DMS53 (cell line): ENCODE data around the gene SH3RF3.
A peak's percentile ranks its signal among the peaks of the same experiment; 100 is the strongest.
"Not testable (repeated sequence)": the region's sequence is repeated elsewhere in the genome, so short reads cannot be mapped to it uniquely, and the experiment has no call there.

Experiments used
- DNase-seq: peaks from one replicate; lab custom pipeline; 2025; lab: John Stamatoyannopoulos, UW

Gene SH3RF3

GRCh38 chr2:109128616-109129355, at the start of gene SH3RF3:
SH3RF3 (plus strand) TSS chr2:109129205.
- peak; percentile 85 for DNase-seq

GRCh38 chr2:109079590-109079989, 49.4 kb upstream of the SH3RF3 start:
- DNase-seq: no peak

- DNase-seq: no peak
These were observed 48.9 kb upstream of the SH3RF3 start for GRCh38 chr2:109080109-109080508.

DNA sequence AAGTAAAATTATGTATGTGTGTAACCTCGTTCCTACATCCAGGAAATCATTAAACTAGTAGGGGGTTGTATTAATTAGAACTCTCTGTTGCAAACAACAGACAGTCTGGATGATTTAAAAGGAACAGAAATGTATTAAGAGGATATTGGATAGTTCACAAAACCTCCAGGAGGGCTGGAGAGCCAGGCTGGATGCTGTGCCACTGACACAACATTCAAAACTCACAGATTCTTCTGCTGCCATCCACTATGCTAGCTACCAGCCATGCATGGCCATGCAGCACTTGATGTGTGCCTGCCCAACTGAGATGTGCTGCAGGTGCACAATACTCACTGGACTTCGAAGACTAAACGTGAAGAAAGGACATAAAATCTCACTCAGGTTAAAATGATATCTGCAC, 48.2 kb upstream of the SH3RF3 start:
- DNase-seq: no peak

GRCh38 chr2:109081374-109081773, 47.6 kb upstream of the SH3RF3 start:
- no peak for DNase-seq

- DNase-seq: no peak
These were observed 45.2 kb upstream of the SH3RF3 start for GRCh38 chr2:109083771-109084170.

DNA sequence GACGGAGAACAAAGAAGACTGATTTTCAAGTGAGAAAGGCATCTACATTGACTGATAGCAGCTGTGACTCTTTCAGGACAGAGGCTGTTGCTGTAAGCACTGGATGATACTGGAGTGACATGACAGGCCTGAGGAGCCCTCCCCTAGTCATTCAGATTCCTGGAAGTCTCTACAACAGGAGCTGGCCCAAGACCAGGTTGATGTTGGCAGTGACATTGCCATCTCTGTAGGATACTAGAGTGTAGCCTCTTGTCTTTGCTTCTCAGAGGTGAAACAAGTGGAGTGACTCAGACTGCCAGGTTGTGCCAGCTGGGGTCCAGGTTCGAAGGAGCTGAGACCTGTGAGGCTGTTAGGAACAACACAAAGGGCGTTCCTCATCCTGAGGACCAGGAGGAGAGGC, 44.7 kb upstream of the SH3RF3 start:
- DNase-seq: no peak

DNA sequence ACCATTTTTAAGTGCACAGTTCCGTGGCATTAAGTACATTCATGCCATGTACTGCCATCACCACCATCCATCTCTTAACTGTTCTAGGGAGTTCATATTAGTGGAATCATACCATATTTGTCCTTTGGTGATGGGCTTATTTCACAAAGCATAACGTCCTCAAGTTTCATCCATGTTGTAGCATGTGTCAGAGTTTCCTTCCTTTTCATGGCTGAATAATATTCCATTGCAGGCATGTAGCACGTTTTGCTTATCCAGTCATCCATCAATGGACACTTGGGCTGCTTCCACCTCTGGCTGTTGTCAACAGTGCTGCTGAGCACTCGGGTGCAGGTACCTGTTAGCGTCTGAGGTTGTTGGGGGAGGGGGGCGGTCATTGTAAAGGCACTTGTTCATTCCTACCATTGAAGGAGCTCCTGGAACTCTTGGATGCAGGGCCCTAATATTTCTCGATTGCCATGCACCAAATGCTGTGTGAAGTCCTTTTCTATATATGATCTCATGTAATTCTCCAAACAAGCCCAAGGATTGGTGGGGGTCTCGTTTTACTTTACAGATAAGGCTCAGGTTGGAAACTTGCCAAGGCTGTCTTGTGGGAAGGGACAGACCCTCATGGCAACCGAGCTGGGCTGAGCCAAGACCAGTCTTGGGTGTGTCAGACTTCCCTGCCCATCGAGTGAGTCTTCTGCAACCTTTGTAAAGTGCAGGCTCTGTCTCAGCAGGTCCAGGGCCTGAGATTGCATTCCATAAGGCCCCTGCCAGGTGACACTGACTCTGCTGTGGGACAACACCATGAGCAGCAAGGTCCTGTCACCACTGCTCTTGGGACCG, 42.9 kb upstream of the SH3RF3 start:
- DNase-seq: no peak

DNA sequence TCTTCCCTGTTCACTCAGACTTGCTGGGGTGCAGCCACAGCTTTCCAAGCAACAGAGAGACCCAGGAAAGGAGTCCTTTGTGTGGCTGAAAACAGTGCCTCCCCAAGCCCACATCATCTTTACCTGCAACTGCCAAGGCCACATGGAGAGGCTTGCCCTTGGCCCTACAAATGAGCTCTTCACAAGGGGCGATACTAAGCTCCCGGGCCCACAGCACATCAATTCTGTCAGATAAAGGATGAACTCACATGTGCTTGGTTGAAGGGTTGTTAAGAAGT, 42.3 kb upstream of the SH3RF3 start:
- DNase-seq: no peak

DNA sequence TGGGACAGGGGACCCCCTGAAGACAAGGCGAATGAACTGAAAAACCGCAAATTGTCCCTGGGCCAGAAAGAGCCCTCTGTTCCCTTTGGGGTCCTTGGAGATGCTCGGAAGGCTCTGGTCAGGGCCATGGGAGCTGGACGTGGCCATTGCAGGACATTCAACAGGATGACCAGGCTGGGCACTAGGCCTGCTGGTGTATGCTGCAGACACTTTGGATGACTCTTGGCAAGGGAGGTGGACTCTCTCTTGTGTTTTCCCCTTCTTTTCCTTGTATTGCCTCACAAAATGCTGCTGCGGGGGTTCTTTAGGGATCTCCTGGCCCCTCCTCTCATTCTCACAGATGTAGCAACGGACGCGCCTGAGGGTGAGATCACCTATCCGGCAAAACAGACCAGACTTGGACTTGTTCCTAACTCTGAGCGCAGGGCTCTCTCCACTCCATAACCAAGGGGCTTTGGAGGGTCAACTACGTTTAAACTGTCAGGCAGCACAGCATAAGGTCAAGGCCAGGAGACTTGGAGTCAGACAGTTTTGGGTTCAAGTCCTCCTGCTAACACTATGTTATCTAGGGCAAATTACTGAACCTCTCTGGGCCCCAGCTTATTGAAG, 41.8 kb upstream of the SH3RF3 start:
- DNase-seq: no peak

DNA sequence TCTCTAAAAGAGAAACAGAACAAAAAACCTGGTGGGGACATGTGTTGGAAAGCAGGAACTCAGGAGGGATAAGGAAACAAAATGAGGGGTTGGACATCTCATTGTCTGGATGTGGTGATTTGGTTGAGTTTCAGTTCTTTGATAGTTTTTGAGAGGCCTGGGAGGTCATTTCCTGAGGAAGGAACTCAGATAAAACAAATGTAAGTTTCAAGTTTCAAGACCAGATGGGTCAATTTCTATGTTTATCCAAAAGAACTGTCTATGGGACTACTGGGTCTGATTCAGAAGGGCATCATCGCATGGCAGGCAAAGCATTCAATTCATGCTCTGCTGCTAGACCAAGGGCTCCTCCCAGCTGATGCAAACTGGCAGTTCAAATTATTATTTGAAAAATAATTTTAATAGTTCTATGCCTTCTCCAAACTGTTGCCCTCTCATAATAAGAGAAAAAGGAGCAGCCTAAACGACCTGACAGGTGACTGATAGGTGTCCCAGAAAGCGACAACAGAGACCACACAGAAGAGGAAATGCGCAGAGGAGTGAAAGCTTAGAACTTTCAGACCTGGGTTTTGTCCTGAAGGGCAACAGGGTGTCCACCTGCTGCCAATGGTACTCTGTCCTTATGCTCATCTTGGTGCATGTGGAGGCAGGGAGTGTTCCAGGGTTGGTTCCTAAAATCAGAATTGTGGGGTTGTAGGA, 39.3 kb upstream of the SH3RF3 start:
- DNase-seq: no peak

DNA sequence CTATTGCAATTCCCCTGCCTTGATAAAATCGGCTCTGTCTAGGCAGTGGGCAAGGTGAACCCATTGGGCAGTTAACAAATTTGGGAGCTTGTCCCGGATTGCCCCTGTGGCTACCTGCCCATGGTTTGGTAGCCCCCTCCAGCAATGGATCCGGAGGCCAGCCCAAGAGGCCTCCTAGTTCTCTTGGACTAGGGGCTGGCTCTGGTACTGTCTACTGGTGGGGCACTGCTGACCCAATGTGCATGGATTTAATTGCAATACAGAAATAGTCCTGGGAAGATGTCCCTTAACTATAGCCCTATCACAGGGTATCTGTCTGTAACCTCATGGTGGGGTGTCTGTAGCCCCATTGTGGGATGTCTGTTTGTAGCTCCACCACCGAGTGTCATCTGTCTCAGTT, 37.5 kb upstream of the SH3RF3 start:
- DNase-seq: no peak

DNA sequence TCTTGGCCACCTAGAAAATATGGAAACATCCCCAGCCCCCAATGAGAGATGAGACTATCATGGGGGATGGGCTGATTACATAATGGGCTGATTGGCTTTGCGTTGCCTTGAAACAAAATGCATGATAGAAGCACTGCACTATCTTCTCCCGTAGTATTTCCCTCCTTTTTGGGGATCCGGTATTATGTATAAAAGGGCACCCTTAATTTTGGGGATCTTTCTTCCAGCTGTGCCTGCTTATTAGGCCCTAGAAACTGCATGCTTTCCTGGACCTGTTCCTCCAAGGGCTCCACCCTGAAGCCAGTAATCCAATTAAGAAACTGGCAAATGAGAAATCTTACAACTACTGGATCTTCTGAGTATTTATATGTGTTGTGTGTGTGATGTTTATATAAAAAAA, 34.9 kb upstream of the SH3RF3 start:
- peak; percentile 16 for DNase-seq

- DNase-seq: no peak
These were observed 30.6 kb upstream of the SH3RF3 start for GRCh38 chr2:109098251-109098920.

GRCh38 chr2:109098921-109099273, 30.1 kb upstream of the SH3RF3 start:
- DNase-seq: no peak

- peak; percentile 31 for DNase-seq
These were observed 26.3 kb upstream of the SH3RF3 start for GRCh38 chr2:109102588-109103233.

DNA sequence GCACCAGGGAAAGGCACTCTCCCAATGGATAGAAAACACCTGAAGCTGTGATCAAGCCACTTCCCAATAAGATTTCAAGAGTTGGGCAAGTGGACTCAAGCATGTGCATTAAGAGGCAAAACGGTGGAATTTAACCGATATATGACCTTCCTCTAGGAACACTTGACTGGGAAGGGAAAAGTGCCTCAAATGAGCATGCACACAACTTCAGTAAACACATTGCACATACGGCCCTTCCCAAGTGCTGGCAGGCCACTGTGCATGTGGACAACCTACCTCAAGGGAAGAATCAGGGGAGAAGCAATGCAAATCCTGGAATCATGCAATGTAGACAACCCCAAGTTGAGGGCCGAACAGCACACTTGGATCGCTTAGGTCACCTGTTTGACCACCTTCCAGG, 23.9 kb upstream of the SH3RF3 start:
- DNase-seq: no peak

GRCh38 chr2:109108740-109109139, 20.3 kb upstream of the SH3RF3 start:
- DNase-seq: no peak

DNA sequence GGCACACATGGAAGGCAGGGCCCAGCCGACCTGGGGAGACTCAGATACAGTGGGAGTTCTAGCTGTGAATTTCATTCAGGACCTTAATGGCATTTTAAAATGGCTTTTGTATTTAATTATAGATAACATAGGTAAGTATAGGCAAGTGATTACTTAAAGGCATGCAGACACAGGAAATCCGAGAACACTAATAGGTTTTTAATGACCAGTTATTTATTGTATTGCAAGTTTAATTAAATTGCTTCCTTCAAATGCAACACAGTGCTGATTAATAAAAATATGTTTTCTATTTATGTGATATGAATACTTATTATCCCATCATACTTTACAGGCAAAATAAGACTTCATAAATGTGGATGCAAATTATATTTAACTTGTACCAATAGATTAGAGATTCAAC, 19.7 kb upstream of the SH3RF3 start:
- no peak for DNase-seq

DNA sequence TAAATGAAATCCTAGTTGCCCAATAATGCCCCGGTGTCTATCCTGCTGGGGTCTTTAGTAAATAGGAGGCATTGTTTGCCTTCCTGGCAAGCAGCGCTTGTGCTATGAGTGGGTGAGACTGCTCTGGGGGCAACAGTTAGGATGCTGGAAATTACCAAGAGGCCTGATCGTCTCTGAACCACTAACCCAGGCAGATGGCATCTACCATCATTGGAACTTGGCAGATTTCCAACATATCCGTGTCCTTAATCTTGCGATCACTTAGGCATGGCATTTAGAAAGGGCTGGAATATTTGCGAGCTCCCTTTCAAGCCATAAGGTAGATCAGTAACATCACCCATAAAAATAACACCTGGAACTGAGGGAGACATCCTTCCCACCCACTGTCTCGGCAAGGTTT, 18.8 kb upstream of the SH3RF3 start:
- peak; percentile 24 for DNase-seq

GRCh38 chr2:109117181-109117580, 11.8 kb upstream of the SH3RF3 start:
- not testable (repeated sequence) for DNase-seq

DNA sequence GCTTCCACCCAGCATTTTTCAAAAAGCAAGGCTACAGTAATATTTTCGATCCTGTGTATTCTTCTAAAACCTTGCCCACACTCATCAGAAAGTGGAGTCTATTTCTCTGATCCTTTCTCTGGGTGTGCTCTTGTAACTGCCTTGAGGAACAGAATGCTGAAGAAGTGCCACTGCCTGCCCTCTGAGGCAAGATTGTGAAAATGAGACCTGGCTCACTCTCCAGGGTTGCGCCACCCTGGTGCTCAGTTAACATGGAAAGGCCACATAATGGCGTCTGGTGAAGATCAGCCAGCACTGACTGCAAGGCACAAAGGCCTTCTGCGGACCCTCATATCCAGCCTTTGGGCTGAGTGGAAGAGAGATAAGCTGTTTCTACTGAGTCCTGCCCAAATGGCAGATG, 11.2 kb upstream of the SH3RF3 start:
- no peak for DNase-seq
